Measurements from ENCODE around the gene DUS1L.

GRCh38 chr17:82062984-82063368, 2.6 kb downstream of the DUS1L start:
- TF ChIP-seq EZH2phosphoT487 (IDR thresholded peaks at IDR 0.05; ENCODE audit: borderline replicate concordance) (no peak), JUND (IDR thresholded peaks at IDR 0.05) (no peak), POLR2AphosphoS5 (IDR thresholded peaks at IDR 0.05; ENCODE audit: low read depth, low read length) (no peak), RAD21 (IDR thresholded peaks at IDR 0.05; ENCODE audit: low read depth) (no peak), CTCF (IDR thresholded peaks at IDR 0.05 in 2 of 3, conservative IDR thresholded peaks at IDR 0.05 in 1 of 3; ENCODE audit: borderline replicate concordance in 1 of 3, insufficient read depth in 1 of 3, low read depth in 2 of 3, low read length in 2 of 3) (no peak), REST (IDR thresholded peaks at IDR 0.05; ENCODE audit: low read depth) (no peak), ZBTB33 (IDR thresholded peaks at IDR 0.05; ENCODE audit: extremely low read depth, insufficient replicate concordance, low read length) (no peak), POLR2A (IDR thresholded peaks at IDR 0.05; ENCODE audit: borderline replicate concordance, extremely low read depth, insufficient read depth, insufficient read length) (no peak), EZH2 (IDR thresholded peaks at IDR 0.05) (no peak), CEBPB (IDR thresholded peaks at IDR 0.05; ENCODE audit: low read depth) (no peak), YY1 (IDR thresholded peaks at IDR 0.05; ENCODE audit: extremely low read depth, insufficient replicate concordance, low read depth, low read length) (no peak), ELF1 (IDR thresholded peaks at IDR 0.05; ENCODE audit: borderline replicate concordance, low read depth) (no peak)
